Memory B cell (primary cell): ENCODE results near the gene ZNF383.
A peak's percentile ranks its signal among the peaks of the same experiment; 100 is the strongest.
"Not testable (repeated sequence)": the region's sequence is repeated elsewhere in the genome, so short reads cannot be mapped to it uniquely, and the experiment has no call there.

Source experiments
- ATAC-seq: fragments of 150-1000 bp; cut with Tn5 transposase; 2 replicates; pipeline ENCODE4 v1.10.0; 2021; ENCODE audit warnings: low read depth, mild to moderate bottlenecking, moderate library complexity
- DNase-seq, 2 donors: peaks; one replicate each; pipeline ENCODE4 v3.0.0; 2022; ENCODE audit warnings: low spot score in 2 of 2
- H3K27ac Mint-ChIP-seq: one replicate; pipeline ENCODE4 v1.8.0; 2022; ENCODE audit warnings: mild to moderate bottlenecking, moderate library complexity, mixed read lengths
- H3K27me3 Mint-ChIP-seq: one replicate; pipeline ENCODE4 v1.8.0; 2022; ENCODE audit warnings: mixed read lengths
- H3K36me3 Mint-ChIP-seq: one replicate; pipeline ENCODE4 v1.8.0; 2022; ENCODE audit warnings: mild to moderate bottlenecking, mixed read lengths
- H3K4me1 Mint-ChIP-seq: one replicate; pipeline ENCODE4 v1.8.0; 2022; ENCODE audit warnings: mixed read lengths
- H3K4me3 Mint-ChIP-seq: one replicate; pipeline ENCODE4 v1.8.0; 2022; ENCODE audit warnings: mild to moderate bottlenecking, moderate library complexity, mixed read lengths
- H3K9me3 Mint-ChIP-seq: one replicate; pipeline ENCODE4 v1.8.0; 2022; ENCODE audit warnings: mixed read lengths

Gene ZNF383

DNA sequence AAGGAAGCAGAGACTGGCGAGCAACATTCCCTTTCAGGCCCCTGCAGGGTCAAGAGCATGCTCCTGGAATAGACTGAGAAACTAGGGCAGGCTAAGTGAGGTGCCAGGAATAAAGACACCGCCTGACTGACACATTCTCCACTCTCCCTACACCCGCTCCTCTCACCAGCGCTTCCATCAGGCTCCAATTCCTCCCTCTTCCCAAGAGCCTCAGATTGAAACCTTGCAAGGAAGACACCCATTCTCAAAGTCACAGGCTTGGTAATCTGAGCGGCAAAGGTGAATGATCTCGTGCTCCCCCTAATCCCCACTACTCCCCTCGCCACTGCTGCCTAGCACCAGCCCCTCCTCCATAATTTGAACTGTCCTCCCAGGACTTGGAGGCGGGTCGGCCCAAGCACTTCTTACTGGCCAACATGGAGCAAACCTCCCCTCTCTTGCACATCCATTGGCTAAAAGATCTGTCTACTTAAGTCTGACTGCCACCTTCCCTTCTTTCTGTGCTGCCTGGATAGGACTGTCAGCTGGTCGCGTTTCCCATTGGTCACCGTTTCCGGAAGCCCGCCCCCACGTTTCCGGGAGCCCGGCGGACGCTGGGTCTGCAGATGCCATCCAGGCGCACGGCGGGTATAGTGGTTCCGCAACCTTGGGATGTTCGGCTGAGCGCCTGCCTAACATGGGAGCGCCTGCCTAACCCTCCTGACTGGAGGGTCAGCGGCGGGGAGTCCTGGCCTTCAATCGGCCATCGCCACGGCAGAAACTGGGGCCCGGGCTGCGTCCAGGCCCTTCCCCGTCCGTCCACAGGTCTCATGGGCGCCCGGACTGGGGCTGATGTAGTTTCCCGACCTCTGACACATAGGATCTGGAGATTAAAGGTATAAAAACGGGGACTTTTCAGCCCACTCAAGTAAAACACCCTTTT, 33.6 kb downstream of the ZNF383 start:
- no peak overlapping the region for H3K27ac Mint-ChIP-seq
- H3K4me3 Mint-ChIP-seq = peak overlapping the region; percentile 89
- H3K9me3 Mint-ChIP-seq = peaks cover 18% of the 10 kb centered on the region
- peak; percentile 37 to 72 for DNase-seq
- no peaks in the 10 kb centered on the region for H3K27me3 Mint-ChIP-seq
- H3K36me3 Mint-ChIP-seq = peaks cover 22% of the 10 kb centered on the region
- ATAC-seq = peak; percentile 97
- H3K4me1 Mint-ChIP-seq = peaks cover 3% of the 10 kb centered on the region

DNA sequence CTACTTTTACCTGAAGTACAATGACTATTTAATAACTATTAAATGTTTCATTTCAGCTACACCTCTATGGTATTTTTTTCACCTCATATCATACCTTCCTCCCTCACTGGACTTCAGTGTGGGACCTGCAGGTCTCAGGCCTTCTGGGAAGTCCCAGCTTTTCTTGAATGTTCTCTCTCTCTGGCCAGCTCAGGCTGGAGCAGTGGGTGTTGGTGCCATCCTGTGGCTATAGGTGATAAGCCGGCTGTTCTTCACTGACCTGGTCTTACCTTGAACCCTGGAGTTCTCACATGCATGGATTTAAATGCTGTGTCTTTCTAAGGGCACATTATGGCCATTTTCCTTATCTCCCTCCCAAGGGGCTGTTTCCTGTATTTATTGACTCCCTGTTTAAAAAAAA, 45.0 kb downstream of the ZNF383 start:
- not testable (repeated sequence) for DNase-seq, H3K4me3 Mint-ChIP-seq, H3K27me3 Mint-ChIP-seq, H3K4me1 Mint-ChIP-seq, H3K27ac Mint-ChIP-seq, H3K9me3 Mint-ChIP-seq
- H3K36me3 Mint-ChIP-seq = peaks cover 13% of the 10 kb centered on the region
- ATAC-seq = peak; percentile 49

DNA sequence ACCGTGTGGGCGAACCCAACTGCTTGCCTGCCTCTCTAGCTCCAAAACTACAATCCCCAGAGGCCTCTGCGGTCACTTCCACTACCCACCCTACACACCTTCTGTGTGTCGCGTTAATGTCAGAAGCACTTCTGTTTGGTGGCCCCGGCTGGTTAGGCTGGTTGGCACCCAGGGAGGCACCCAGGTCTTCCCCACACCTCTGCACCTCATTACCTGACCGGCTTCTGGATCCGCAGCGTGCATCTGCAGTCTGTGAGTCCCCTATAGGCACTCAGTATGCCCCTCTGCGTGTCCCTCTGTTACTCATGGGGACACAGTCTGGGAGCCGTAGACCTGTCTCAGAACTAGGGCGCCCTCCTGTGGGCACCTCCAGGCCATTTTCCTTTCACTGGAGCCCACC, 49.0 kb downstream of the ZNF383 start:
- H3K36me3 Mint-ChIP-seq, H3K9me3 Mint-ChIP-seq, DNase-seq, ATAC-seq, H3K4me1 Mint-ChIP-seq, H3K27me3 Mint-ChIP-seq, H3K4me3 Mint-ChIP-seq, H3K27ac Mint-ChIP-seq: not testable (repeated sequence)

DNA sequence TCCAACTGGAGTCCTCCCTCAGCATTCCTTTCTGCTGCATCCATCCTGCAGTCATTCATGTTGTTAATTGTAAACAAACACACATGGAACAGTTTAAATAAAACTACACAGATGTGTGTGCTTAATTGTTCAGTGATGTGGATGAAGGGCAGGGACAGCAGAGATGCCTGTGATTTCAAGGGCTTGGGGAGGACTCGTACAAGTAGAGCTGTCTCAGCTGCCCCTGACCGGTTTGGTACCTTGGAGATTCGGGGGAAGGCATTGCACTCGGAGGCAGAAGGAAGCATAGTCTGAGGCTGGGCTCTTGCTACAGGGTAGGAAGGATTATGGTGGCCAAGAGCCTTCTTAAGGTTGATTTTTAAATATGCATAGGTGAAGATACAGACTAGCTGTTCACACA, 49.7 kb downstream of the ZNF383 start:
- DNase-seq, H3K27ac Mint-ChIP-seq, H3K4me3 Mint-ChIP-seq, H3K36me3 Mint-ChIP-seq, ATAC-seq, H3K9me3 Mint-ChIP-seq, H3K27me3 Mint-ChIP-seq, H3K4me1 Mint-ChIP-seq: not testable (repeated sequence)

DNA sequence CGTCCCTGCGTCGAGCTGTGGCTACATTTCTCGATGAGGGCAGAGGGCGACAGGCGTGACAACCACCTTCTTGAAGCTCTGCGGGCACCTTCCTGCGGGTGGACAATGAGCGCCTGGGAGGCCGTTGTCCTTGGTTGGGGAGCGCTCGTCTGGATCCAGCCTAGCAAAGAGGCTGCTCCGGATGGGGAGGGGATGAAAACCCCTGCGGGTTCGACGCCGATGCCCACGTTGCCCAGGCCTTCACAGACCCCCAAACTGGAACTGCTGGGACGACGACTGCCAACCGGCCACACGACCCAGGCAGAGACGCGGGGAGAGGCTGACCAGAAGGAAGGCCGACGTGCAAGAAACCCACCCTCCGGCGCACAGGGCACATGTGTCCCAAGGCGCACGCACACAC, 62.6 kb downstream of the ZNF383 start:
- H3K27ac Mint-ChIP-seq, H3K4me1 Mint-ChIP-seq, H3K9me3 Mint-ChIP-seq, ATAC-seq, H3K36me3 Mint-ChIP-seq, H3K27me3 Mint-ChIP-seq, DNase-seq, H3K4me3 Mint-ChIP-seq: not testable (repeated sequence)

DNA sequence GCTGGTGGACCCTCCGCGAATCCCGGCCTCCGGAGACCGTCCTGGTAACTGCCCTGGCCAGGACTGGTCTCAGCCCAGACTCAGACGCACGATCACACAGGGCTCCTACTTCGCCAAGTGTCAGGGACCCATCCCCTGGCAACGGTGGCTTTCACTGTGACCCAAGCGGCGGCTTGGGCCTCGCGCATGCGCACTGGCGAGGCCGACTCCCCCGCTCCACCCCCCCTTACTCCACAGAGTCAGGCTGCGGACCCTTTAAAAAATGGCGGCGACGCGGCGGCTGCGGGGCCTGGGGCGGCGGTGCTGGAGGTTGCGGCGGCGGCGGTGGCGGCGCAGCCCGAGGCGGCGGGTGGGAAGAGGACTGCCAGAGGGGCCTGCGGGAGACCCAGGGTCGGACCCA, 66.0 kb downstream of the ZNF383 start:
- H3K4me3 Mint-ChIP-seq, H3K36me3 Mint-ChIP-seq, H3K27me3 Mint-ChIP-seq, ATAC-seq, H3K9me3 Mint-ChIP-seq, H3K4me1 Mint-ChIP-seq, H3K27ac Mint-ChIP-seq, DNase-seq: not testable (repeated sequence)

DNA sequence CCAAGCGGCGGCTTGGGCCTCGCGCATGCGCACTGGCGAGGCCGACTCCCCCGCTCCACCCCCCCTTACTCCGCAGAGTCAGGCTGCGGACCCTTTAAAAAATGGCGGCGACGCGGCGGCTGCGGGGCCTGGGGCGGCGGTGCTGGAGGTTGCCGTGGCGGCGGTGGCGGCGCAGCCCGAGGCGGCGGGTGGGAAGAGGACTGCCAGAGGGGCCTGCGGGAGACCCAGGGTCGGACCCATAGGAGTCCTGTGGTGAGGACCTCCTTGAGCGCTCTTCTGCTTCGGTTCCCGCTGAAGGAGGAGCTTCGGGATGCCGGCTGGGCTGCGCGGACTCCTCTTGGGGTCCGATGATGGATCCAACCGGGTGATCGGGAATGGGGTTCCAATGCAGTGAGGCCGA, 71.2 kb downstream of the ZNF383 start:
- H3K4me3 Mint-ChIP-seq, H3K27me3 Mint-ChIP-seq, H3K4me1 Mint-ChIP-seq, H3K27ac Mint-ChIP-seq, ATAC-seq, H3K9me3 Mint-ChIP-seq, H3K36me3 Mint-ChIP-seq: not testable (repeated sequence)
- peak in 1 of 2 donors; percentile 31 for DNase-seq

DNA sequence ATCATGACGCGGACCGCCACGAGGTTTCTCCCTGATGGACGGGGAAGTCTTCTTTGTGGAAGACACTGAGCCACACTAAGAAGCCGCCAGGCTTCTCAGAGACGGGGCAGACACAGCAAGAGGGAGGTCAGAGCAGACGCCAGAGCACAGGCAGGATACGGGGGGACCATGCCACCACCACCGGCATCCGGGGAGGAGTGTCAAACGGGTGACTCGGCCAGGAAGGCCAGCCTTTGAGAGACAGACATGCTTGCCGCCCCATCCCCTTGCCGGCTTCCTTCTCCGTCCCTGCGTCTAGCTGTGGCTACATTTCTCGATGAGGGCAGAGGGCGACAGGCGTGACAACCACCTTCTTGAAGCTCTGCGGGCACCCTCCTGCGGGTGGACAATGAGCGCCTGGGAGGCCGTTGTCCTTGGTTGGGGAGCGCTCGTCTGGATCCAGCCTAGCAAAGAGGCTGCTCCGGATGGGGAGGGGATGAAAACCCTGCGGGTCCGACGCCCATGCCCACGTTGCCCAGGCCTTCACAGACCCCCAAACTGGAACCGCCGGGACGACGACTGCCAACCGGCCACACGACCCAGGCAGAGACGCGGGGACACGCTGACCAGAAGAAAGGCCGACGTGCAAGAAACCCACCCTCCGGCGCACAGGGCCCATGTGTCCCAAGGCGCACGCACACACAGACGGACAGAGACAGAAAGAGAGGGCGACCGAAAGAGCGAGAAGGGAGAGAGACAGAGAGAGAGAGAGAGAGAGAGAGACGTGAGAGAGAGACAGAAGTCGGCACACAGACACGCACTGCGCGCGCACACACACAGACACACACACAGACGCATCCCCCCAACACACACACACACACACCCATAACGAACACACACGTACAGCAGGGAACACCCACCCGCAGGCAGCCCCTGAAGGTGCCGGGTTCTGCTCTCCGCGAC, 75.3 kb downstream of the ZNF383 start:
- not testable (repeated sequence) for H3K9me3 Mint-ChIP-seq, H3K4me3 Mint-ChIP-seq, H3K27me3 Mint-ChIP-seq, H3K4me1 Mint-ChIP-seq, H3K27ac Mint-ChIP-seq, ATAC-seq, H3K36me3 Mint-ChIP-seq
- peak; percentile 53 to 68 for DNase-seq

DNA sequence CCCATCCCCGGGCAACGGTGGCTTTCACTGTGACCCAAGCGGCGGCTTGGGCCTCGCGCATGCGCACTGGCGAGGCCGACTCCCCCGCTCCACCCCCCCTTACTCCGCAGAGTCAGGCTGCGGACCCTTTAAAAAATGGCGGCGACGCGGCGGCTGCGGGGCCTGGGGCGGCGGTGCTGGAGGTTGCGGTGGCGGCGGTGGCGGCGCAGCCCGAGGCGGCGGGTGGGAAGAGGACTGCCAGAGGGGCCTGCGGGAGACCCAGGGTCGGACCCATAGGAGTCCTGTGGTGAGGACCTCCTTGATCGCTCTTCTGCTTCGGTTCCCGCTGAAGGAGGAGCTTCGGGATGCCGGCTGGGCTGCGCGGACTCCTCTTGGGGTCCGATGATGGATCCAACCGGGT, 76.2 kb downstream of the ZNF383 start:
- H3K4me1 Mint-ChIP-seq, H3K27ac Mint-ChIP-seq, H3K36me3 Mint-ChIP-seq, H3K4me3 Mint-ChIP-seq, ATAC-seq, H3K9me3 Mint-ChIP-seq, H3K27me3 Mint-ChIP-seq: not testable (repeated sequence)
- peak in 1 of 2 donors; percentile 70 for DNase-seq
